IPS-NIHi11 (cell line): ENCODE results near the gene ULBP3.
A peak's percentile ranks its signal among the peaks of the same experiment; 100 is the strongest.
"Not testable (repeated sequence)": the region's sequence is repeated elsewhere in the genome, so short reads cannot be mapped to it uniquely, and the experiment has no call there.

Experiments used
- DNase-seq: peaks from one replicate; pipeline ENCODE4 v3.0.0; 2012; ENCODE audit warnings: mixed read lengths, low spot score

The ULBP3 gene

DNA sequence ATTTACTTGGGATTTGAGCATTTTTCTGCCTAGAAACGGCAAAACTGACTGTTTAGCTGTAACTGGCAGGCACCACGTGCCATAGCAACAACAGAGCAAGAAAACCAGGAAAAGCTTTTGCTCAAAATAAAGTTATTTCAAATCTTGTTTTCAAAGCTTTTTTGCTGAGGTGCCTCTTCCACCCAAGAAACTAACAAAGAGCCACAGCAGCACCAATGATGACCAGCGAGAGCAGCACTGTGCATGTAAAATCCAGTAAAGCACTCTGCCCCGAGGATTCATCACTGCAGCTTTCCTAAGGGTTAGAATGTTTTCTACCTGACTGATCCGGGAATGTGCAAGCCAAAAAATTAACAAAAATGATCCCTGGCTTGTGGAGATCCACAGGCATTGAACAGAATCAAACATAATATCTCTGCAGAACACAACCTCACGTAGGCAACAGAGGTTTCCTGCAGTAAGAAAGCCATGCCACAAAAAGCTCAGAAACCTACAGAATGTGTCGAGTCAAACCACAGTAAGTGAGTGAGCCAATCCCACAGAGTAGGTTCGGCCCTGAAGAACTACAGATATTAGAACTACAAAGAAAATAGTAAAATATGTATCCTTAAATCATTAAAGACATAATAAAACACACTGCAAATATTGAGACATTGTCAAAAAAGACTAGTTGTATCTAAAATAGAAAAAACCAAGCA is 7.4 kb upstream of the ULBP3 start:
- no peak for DNase-seq

DNA sequence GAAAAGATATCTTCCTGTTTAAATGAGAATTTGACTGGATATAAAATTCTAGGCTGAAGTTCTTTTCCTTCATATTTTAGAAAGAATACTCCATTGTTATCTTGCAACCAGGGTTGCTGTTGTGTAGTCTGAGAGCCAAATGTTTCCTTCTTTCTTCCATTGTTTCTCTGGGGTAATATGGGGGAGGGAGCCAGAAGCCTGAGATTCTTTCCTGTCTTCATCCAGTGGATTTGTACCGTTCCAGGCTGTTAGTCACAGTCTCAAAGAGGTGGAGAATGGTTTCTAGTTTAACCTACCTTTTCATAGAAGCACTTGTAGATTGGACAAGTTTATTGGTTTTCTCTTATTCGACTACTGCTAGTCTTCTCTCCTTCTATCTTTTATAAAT is 6.1 kb upstream of the ULBP3 start:
- DNase-seq: no peak

DNA sequence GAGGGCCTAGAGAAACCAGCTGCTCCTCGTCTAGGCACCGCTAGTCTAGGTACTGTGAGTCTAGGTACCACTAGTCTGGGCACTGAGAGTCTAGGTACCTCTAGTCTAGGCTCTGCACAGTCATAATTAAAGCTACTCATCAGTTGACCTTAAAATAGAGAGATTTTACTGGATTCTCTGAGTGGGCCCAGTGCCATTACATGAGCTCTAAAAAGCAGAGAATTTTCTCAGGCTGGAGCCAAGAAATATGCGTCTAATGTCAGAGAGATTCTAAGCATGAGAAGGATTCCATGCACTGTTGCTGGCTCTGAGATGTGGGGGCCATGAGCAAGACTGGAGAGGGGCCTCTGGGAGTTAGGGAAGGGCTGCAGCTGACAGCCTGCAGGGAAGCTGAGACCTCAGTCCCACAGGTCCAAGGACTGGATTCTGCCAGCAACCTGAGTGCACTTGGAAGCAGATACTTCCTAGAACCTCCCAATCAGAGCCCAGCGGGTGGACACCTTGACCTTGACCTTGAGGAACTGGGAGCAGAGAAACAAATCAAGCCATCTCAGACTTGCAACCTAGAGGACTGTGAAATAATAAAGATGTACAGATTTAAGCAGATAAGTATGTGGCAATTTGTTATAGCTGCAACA is 5.6 kb upstream of the ULBP3 start:
- DNase-seq: not testable (repeated sequence)

DNA sequence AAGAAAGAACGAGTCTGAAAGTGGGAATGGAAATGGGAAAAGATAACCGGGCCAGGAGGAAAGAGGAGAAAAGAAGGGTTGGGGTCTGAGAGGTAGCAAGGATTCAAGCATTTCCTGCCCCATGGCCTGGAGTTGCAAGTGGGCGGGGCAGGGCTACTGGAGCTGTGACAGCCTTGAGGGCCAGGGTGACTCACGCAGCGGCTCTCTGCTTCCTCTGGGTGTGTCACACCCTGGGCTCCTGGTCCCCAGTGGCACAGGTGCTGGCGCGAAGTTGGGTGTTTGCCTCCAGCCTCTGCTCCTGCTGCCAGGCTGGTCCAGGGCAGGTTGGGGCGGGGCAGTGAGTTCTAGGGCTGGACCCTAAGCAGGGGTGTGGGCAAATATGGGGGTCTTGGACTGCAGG is 3.3 kb upstream of the ULBP3 start:
- peak; percentile 48 for DNase-seq

DNA sequence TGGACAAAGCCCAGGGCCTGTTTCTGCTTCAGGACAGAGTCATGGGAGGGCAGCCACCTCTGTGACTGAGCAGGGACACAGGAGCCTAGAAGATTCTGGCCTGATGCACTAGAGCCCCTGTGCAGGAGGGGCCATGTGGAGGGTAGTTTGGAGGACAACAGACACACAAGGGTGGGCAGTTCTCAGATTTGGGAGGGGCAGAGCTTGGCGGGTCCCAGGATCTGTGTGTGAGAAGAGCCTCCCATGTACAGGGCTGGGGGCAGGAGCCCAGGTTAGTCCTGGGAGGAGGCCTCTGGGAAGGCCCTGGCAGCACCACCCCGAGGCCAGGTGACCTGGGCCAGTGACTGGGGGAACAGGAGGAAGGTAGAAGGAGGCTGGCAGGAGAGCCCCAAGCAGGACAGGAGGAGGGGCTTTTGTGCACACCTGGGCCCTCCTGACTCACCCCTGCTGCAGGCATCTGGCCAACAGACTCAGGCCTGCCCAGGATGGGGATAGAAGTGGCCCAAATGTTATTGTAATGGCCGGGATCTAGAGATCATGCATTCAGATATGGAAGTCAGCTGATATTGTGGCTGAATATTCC is 1.4 kb upstream of the ULBP3 start:
- no peak for DNase-seq

DNA sequence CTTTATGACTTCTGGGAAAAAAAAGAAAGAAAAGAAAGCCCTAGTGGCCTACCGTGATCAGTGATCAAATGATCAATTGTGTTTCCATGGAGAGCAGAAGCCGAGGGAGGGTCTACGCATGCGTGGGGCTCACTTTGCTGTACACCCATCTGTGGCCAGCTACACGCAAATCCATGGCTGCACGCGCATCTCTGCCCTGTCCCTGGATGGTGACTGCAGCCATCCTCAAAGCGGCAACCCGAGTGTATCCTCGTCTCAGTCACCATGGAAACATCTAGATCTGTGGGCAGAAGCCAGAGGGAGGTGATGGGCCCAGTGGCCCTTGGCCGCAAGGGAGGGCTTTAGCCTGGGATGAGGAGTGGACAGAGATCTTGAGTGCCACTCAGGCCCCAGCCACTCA is 785 bp upstream of the ULBP3 start:
- no peak for DNase-seq

DNA sequence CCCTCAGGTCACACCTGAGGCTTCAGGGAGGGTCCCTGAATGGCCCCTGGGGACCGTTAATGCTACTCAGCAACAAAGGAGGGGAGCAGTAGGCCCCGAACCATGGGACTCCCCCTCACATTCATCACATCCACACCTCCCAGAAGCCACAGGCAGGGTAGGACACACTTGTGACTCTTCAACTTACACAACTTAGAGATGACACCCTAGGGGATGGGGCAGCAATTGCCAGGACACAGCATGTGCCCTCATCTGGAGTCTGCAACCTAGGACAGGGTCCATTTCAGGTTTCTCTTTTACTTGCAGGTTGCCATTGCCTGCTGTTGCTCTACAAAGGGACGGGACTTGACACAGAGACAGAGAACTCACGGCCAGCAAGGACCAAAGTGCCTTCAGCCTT is 770 bp downstream of the ULBP3 start:
- no peak for DNase-seq

DNA sequence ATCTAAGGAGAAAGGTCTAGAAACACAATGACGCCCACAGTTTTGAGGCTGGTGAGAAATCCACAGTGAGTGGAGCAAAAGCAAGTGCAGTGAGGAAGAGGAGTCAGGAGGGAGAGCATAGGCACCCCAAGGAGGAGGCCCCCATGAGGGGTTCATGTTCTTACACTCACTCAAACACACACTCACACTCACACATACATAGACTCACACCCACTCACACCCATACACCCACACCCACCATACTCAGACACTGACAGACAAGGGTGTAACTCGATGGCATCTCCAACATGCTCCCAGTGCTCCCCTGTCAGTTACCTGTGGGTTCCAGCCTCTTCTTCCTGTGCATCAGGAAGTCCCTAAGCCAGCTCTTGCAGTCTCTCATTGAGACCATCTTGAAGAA is 3.8 kb downstream of the ULBP3 start:
- DNase-seq: no peak

DNA sequence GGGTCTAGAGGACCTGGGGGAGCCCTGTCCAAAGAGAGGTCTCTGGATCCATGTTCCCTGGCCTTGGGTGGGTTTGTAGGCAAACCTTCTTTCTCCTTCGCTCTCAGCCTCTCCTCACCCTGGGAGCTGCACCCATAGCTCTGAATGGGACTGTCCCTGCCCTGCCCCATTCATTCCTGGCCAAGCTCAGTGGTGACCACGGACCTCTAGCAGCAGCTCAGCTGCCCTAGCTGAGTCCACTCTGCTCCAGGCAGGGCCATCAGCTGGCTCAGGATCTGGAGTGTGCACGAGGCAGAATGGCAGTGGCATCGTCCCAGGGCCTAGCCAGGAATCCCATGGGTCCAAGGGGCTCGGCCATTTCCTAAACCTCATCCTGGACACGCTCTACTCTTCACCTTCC is 5.3 kb downstream of the ULBP3 start:
- no peak for DNase-seq

DNA sequence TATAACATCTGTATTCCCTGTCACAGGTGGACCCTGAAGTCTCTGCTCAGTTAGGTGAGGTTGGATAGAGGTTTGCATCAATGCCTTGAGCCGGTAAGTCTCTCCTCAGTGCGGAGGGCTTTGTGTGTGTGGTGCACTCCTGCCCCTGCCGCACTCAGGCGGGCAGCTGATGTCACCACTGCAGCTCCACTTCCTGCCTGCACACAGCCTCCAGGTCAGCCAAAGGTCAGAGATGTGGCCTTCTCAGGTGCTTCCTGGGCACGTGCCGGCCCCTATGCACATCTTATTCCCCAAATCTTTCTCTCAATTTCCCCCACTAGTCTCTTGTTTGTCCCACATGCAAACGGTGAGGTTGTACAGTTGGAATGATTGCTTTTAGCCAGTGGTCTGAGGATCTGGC is 8.9 kb downstream of the ULBP3 start:
- DNase-seq: not testable (repeated sequence)

DNA sequence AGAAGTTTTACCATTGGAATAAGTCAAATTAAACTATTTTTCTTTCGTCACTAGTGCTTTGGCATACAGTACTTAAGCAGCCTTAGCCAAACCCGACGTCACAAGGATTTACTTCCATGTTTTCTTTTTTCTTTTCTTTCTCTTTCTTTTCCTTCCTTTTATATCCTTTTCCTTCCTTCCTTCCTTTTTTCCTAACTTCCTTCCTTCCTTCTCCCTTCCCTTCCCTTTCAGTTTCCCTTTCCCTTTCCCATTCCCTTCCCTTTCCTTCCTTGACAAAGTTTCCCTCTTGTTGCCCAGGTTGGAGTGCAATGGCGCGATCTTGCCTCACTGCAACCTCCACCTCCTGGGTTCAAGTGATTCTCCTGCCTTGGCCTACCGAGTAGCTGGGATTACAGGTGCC is 9.9 kb downstream of the ULBP3 start:
- no peak for DNase-seq

DNA sequence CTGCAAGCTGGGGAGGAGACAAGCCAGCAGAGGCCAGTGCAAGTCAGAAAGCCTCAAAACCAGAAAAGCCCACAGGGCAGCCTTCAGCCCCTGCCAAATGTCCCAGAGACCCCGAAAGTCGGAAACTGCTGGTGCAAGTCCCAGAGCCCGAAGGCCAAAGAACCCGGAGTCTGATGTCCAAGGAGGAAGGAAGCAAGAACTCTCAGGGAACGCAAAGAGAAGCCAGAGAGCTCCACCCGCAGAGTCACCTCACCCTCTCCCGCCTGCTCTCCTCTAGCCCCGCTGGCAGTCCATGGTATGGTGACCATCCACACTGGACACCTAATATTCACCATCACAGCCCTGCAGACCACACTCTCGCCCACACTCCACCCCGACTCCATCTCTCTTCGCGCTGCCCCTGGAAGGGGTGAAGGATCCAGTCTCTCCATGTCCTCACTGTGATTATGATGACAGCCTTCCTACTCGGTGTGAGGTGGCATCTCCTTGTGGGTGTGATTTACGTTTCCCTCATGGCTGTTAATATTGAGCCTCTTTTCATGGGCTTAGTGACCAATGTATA is 10.6 kb downstream of the ULBP3 start:
- no peak for DNase-seq

DNA sequence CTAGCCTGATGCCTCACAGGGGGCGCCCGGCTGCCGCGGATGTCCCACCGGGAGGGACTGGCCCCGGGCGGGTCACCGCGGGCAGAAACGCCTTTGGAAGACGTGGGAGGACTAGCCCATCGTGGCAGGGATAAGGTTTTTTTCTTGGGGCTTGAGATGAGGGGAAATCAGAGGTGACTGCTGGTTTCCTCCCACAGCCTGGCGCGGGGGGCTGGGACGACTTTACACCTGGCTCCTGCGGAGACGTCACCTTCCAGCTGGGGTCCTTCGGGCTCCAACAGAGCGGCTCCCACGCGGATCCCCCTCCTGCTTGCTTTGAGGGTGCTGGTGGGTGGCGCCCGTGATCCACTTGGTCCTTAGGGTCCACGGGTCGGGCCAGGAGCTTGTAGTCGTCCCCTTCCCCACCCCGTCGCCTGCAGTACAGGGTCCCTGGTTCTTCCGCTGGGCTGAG is 11.4 kb downstream of the ULBP3 start:
- no peak for DNase-seq

DNA sequence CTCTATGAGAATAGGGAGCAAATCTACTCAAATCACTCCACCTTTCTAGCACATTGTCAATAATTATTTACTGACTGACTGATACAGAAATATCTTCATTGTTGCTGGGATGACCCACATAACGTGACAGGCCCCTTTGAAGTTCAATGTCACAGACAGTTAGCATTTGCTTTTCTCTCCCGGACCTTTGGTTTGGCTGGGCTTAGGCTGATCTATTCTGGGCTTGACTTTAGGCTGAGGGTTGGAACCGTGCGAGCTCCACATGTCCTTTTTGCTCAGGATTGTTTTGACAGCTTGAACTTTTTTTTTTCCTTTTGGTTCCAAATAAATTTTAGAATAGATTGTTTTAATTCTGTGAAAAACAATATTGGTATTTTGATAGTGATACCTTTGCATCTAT is 12.0 kb downstream of the ULBP3 start:
- no peak for DNase-seq

DNA sequence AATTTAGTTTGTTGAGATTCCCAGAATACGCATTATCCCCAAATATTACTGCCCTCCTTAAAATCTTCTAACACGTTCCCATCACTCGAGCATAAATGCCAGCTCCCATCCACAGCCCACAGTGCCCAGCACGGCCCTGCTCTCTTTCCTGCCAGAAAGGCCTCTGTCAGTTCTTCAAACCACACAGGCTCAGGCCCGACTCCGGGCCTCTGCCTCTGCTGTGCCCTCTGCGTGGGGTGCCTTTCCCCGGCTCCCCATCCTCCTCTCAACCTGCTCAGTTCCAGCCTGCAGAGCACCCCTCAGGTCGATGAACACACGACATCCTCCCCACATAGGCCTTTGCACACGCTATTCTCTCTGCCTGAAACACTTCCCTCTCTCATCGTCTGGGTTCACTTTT is 12.8 kb downstream of the ULBP3 start:
- no peak for DNase-seq

DNA sequence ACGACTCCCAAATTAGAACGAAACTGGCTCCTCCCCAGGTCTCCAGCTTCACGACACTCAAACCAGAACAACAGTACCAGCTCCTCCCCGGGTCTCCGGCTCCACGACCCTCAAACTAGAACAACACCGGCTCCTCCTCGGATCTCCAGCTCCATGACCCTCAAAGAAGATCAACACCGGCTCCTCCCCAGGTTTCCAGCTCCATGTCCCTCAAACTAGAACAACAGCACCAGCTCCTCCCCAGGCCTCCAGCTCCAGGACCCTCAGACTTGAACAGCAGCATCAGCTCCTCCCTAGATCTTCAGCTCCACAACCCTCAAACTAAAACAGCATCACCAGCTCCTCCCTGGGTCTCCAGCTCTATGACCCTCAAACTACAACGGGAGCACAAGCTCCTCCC is 13.8 kb downstream of the ULBP3 start:
- DNase-seq: no peak

DNA sequence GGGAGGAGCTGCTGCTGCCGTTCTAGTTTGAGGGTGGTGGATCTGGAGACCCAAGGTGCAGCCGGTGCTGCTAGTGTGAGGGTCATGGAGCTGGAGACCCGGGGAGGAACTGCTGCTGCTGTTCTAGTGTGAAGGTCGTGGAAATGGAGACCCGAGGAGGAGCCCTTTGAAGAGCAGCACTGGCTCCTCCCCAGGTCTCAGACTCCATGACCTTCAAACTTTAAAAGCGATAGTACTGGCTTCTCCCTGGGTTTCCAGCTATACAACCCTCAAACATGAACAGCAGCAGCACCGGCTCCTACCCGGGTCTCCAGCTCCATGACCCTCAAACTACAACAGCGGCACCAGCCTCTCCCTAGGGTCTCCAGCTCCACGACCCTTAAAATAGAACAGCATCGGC is 15.5 kb downstream of the ULBP3 start:
- DNase-seq: no peak

DNA sequence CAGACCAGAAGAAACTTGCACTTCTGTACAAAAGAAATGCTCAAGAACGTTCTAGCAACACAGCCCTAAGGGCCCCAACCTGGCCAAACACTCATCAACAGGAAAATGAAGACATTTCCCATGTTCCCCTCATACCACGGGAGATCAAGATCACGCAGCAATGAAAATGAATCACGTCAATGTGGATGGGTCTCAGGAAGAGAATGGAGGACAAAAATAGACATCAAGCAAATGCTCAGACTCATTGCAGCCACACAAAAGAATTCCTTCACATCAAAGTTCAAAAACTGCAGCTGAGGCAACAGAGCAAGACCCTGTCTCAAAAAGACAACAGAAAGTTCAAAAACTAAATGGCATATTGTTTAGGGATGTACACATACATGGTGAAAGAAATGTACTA is 18.1 kb downstream of the ULBP3 start:
- DNase-seq: no peak

DNA sequence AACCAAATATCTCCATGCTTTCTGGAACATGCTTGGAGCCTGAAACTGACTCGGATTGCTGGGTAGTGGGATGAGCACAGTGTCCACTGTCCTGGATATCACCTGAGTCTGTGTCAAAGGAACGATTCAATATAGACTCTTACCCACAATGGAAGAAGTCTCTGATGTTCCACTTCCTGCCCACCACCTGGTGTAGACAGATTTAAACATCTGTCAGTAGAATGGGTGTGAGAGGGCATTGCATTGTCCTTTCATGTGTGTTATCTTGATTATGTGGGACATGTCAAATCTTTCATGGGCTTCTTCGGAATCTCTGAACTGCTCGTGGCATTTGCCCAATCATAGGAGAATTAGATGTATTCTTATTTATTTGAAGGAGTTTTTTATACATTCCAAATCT is 20.8 kb downstream of the ULBP3 start:
- no peak for DNase-seq

DNA sequence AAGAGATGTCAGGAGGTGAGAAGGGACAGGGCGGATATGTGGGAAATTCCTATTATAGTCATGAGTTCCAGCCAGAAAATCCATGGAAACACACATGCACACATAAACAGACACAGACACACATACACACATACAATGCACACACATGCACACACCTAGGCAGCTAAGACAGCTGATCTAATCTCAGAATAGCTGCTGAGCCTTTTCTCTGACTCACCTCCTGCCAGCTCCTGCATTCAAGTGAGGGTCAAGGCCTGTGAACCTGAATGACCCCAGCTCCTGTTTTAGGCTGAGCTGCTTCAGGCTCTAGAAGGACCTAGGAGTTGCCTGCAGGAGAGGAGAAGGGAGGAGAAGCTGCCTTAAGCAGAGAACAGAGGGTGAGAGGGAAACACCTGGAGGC is 22.0 kb downstream of the ULBP3 start:
- DNase-seq: no peak

DNA sequence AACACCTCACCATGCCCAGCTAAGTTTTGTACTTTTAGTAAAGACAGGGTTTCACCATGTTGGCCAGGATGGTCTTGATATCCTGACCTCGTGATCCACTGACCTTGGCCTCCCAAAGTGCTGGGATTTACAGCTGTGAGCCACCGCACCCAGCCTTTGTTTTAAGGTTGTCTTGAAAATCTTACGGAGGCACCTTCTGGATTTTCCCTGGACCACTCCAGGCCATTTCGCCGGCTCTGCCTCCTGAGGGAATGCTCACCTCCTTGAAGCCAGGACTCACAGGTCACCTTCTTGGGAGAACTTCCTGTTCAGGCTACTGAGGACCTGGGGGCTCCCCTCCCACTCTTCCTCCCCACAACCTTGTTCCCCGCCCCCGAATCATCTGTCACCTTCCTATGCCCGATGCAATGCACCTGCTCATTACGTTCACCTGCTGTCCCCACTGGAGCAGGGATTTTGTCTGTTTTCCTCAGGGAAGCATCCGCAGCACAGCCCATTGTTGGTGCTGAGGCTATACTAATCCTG is 24.2 kb downstream of the ULBP3 start:
- DNase-seq: no peak

DNA sequence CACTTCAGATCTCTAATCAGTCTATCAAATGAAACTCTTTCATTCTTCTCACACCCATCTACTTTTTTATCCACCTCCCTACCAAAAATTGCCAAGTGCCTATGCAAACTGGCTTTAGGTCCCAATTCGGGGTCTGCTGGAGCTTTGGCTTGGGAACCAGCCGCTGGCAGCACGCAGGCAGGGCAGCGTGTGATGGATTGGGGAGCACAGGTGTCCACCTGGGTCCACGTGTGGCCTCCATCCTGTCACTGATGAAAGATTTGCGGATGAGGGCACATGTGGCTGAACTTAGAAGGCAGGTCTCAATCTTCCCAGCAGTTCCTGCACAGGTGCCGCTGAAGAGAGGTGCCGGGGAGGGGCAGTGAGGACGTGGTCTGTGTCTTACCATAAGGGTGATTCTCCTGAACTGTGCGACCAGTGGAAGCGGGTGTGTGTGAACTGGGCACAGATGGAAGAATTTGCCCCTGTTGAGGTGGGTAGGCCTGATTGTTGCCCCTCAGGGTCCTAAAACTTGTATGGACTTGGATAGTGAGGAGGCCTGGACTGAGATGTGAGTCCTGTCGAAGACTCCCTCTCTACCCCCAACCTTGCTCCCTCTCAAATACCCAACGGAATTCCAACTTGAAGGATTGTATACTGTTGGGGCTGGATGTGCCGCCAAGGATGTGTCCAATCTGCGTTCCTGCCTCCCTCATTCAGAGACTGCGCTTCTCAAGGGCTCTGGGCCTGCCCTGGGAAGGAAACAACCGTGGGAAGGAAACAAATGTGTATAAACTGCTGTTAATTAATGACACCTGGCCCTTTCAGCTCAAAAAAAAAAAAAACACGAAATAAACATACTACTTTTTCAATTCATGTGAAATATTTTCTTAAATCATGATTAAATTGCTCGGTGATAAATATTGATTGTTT is 25.2 kb downstream of the ULBP3 start:
- no peak for DNase-seq
